DND-41 (cell line): Measurements from ENCODE around the gene ARHGEF7.
"Not testable (repeated sequence)": the region's sequence is repeated elsewhere in the genome, so short reads cannot be mapped to it uniquely, and the experiment has no call there.

Experiments
- CTCF ChIP-seq: IDR thresholded peaks from 2 replicates; pipeline ENCODE4 v1.5.1; 2012; ENCODE audit warnings: borderline replicate concordance, low read length, moderate library complexity, mild to moderate bottlenecking; ENCODE audit not compliant: poor library complexity, severe bottlenecking; ENCODE audit errors: extremely low read depth
- EZH2 ChIP-seq: IDR thresholded peaks from 3 replicates; pipeline ENCODE4 v1.6.1; 2012; ENCODE audit warnings: borderline replicate concordance, low read depth, mild to moderate bottlenecking, moderate library complexity, low read length, inconsistent platforms; ENCODE audit not compliant: severe bottlenecking

GRCh38 chr13:111257899-111258298 lies 142.8 kb downstream of the ARHGEF7 start:
- not testable (repeated sequence) for TF ChIP-seq CTCF, EZH2
